ENCODE results near the gene TOR4A. TPM values are rescaled to one million over a fixed set of nuclear protein-coding genes. Genes with fewer than 3 reads are reported as not detected.

TOR4A gene
- total and polyA plus RNA-seq, 9 of the 15 experiments (the other 6 are each of a cell fraction or from before 2014, with no cell fraction given): 3.9 to 49.2 (median 8.8) TPM

DNA sequence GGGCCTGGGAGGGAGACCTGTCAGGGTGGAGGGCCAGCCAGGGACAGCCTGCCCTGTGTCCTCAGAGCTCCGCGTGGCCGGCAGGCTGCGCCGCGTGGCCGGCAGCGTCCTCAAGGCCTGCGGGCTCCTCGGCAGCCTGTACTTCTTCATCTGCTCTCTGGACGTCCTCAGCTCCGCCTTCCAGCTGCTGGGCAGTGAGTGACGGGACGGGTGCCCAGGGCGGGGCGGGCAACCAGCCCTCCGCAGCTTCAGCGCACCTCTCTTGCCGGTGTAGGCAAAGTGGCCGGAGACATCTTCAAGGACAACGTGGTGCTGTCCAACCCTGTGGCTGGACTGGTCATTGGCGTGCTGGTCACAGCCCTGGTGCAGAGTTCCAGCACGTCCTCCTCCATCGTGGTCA is 45.0 kb upstream of the TOR4A start:
- no peak overlapping the region for H2AFZ ChIP-seq (ENCODE audit: low read depth, low read length)
- no peak overlapping the region for H3K27ac ChIP-seq (ENCODE audit: extremely low read depth, low read depth, low read length)
- peaks cover 21 to 100% of the 10 kb centered on the region in 2 experiments for H3K4me1 ChIP-seq (replicated peaks in 1 of 2; ENCODE audit: control insufficient read depth in 2 of 2, insufficient read depth in 2 of 2, low read length in 2 of 2)
- no peaks in the 10 kb centered on the region for H3K27me3 ChIP-seq (ENCODE audit: control insufficient read depth in 2 of 2, insufficient read depth in 2 of 2, low read length in 2 of 2)
- peak overlapping the region in 1 of 2 experiments; percentile 10; a peak in 1 of 4 replicates for H3K9ac ChIP-seq (ENCODE audit: insufficient read depth in 1 of 2, low read depth in 2 of 2, low read length in 2 of 2)
- DNase-seq (ENCODE audit: extremely low read depth in 1 of 4, low spot score in 3 of 4) (no peak), ATAC-seq (no peak), FAIRE-seq (no peak)
- CTCF ChIA-PET (ENCODE audit: low intra/inter-chr PET ratio): no interaction called here
- POLR2A ChIA-PET: interaction anchor here (0.5 to 1.1 kb wide), 3 partner anchors 8 to 137 kb away, joined by 3 to 6 read pairs (median 3); partner anchors contain the start of gene TUBB4B
- no peaks in the 10 kb centered on the region for H3K9me3 ChIP-seq (replicated peaks; ENCODE audit: control insufficient read depth, insufficient read depth, low read depth, low read length)
- no peaks in the 10 kb centered on the region for H4K20me1 ChIP-seq (replicated peaks; ENCODE audit: control insufficient read depth, insufficient read depth, low read length)
- no TSS peak for BruUV-seq (replicated peaks)
- H3K9me1 ChIP-seq (ENCODE audit: control insufficient read depth, insufficient read depth, low read length): peaks cover 4% of the 10 kb centered on the region
- no peak overlapping the region for H3K4me2 ChIP-seq (ENCODE audit: insufficient read depth, low read length)
- TF ChIP-seq MAX (CRISPR knock-in tag; IDR thresholded peaks at IDR 0.05) (peak; percentile 41; the same call in 1 of the 2 replicates), MEIS2 (IDR thresholded peaks at IDR 0.05; ENCODE audit: partially characterized antibody) (no peak), LCOR (CRISPR knock-in tag; IDR thresholded peaks at IDR 0.05) (no peak), SIN3A (IDR thresholded peaks at IDR 0.05; ENCODE audit: borderline replicate concordance in 2 of 2, control insufficient read depth in 1 of 2, low read depth in 2 of 2, low read length in 2 of 2) (no peak), POLR2G (IDR thresholded peaks at IDR 0.05; ENCODE audit: low read depth, low read length) (peak; percentile 4; the same call in 1 of the 2 replicates), ZNF134 (CRISPR knock-in tag; conservative IDR thresholded peaks at IDR 0.05) (no peak)
- TF ChIP-seq, protein P1, sequence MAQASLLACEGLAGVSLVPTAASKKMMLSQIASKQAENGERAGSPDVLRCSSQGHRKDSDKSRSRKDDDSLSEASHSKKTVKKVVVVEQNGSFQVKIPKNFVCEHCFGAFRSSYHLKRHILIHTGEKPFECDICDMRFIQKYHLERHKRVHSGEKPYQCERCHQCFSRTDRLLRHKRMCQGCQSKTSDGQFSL (CRISPR knock-in tag; IDR thresholded peaks at IDR 0.05): 0 out of 2 replicates have a peak, but pooled peaks have one; percentile 21
- TF ChIP-seq, protein P1 (tag; IDR thresholded peaks at IDR 0.05): no peak
- TF ChIP-seq, protein P2, sequence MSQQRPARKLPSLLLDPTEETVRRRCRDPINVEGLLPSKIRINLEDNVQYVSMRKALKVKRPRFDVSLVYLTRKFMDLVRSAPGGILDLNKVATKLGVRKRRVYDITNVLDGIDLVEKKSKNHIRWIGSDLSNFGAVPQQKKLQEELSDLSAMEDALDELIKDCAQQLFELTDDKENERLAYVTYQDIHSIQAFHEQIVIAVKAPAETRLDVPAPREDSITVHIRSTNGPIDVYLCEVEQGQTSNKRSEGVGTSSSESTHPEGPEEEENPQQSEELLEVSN (IDR thresholded peaks at IDR 0.05; ENCODE audit: borderline replicate concordance in 1 of 2, extremely low read depth in 1 of 2, insufficient read depth in 1 of 2, insufficient read length in 1 of 2, low read depth in 1 of 2, low read length in 1 of 2, poor library complexity in 1 of 2, severe bottlenecking in 1 of 2): peak in 1 of 2 experiments; percentile 31
- H3K36me3 ChIP-seq (ENCODE audit: control insufficient read depth, insufficient read depth, low read length): no peaks in the 10 kb centered on the region
- in situ Hi-C loops (cut with MboI) (loop anchor here (25.0 kb wide), 1 partner anchor 445 kb away; the partner anchor contains the start of genes CCDC183 and TMEM141), intact Hi-C loops (cut with micrococcal nuclease) (no loop called here)
- 70% methylated on average over 24 of the region's 24 CpGs for WGBS (ENCODE audit: insufficient coverage, low coverage, missing lambda C conversion rate)
- no peak overlapping the region for H3K4me3 ChIP-seq
- H3K79me2 ChIP-seq (ENCODE audit: control insufficient read depth, insufficient read depth, low read length): no peaks in the 10 kb centered on the region; the same call in 2 of the 3 replicates
